ENCODE measurements around the gene TEAD1.

Gene TEAD1

DNA sequence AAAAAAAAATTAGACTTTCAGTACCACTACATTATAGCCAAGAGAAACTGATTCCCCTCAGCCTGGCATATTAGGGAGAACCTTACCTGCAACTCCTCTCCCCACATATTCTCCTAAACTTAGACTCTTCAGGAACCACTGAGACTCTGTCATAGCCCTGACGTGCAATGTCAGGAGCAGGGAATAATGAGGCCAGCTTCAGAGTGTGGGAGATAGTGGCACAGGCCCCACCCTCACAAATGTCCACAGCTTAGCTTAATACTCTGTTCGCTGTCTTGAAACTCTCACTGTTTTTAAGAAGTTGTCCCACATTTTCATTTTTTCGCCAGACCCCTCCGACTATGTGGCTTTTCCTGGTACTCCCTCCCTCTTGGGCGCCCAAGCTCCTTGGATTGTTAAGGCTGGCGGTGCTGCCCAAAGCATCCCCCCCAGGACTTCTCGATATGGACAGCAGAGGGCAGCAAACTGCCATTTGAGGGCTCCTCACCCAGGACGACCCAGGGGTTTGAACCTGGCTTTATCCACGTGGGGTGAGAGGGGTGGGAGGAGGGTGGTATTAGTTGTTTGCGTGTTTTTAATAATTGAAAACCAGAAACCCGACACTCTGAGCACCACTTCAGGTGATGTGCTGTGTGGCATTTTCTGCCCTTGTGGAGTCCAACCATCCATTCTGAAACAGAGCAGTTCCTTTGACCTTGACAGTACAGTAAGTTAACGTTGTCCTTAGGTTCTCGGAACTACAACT, 289.7 kb downstream of the TEAD1 start:
- in situ Hi-C loops (cut with MboI; ENCODE audit: low sequenced_read_pairs) = loop anchor here (25.0 kb wide), 1 partner anchor 373 kb away; no protein-coding TSS in a partner anchor

GRCh38 chr11:12964650-12965049, 290.4 kb downstream of the TEAD1 start:
- in situ Hi-C loops (cut with MboI; ENCODE audit: low sequenced_read_pairs) = loop anchor here (25.0 kb wide), 1 partner anchor 373 kb away; no protein-coding TSS in a partner anchor

- in situ Hi-C loops (cut with MboI; ENCODE audit: low sequenced_read_pairs) = loop anchor here (25.0 kb wide), 1 partner anchor 371 kb away; no protein-coding TSS in a partner anchor
Observed at GRCh38 chr11:12966002-12966401, 291.8 kb downstream of the TEAD1 start.

GRCh38 chr11:12968101-12968500, 293.9 kb downstream of the TEAD1 start:
- in situ Hi-C loops (cut with MboI; ENCODE audit: low sequenced_read_pairs) = loop anchor here (25.0 kb wide), 1 partner anchor 369 kb away; no protein-coding TSS in a partner anchor

DNA sequence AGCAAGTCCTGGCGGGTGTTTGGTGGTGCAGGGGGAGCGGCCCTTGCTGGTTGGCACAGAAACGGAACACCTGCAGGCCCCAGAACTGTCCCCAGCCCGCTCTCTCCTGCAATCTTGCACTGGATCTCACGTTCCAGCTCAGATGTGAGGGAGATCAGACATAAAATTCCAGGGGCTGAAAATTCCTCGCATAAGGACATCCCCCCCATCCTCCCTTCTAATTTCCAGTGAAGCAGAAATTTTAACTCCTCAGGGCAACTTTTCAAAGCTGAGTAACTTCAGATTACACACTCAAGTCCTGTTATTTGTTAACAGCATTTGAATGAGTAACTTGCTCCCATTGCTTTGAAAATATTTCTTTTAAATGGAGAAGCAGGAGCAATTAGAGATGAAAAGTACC, 294.6 kb downstream of the TEAD1 start:
- in situ Hi-C loops (cut with MboI; ENCODE audit: low sequenced_read_pairs) = loop anchor here (25.0 kb wide), 1 partner anchor 368 kb away; no protein-coding TSS in a partner anchor

DNA sequence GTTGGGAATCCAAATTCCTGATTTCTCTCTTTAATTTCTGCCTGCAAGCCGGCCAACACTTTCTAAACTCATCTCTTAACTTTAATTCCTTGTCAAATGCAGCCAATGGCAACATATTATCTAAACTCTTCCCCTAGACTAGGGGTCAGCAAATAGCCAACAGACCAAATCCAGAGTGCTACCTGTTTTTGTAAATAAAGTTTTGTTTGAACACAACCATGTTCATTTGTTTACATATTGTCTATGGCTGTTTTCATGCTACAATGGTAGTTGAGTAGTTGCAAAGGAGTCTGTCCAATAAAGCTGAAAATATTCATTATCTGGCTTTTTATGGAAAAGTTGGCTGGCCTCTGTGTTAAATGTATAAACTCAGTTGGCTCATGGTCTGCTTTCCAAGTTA, 297.7 kb downstream of the TEAD1 start:
- in situ Hi-C loops (cut with MboI; ENCODE audit: low sequenced_read_pairs) = loop anchor here (25.0 kb wide), 1 partner anchor 365 kb away; no protein-coding TSS in a partner anchor

DNA sequence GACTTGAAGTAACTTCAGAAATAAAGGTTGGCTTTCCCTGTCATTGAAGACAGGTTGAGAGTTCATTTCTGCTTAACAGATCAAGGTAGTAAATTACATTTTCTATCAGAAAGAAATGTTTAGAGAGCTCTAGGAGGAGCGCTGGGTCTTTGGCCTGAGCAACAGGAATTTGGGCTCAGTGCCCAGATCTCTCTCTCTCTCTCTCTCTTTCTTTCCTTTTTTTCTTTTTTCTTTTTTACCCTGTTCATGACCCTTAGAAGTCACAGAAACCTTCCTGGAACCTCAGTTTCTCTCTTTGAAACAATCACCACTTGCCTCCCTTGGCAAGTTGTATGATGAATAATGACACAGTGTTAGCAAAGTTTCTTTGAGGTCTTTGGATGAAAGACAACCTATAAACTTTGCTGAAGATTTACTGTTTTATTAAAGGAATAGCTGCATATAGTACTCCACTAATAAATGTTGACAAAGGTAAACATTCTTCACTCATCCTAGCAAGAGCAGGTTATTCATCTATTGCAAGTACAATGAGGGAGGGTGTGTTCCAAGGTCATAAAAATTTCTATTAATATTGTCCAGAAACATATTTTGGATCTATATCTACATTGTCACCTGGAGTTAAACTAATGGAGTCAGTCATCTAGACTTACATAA, 299.4 kb downstream of the TEAD1 start:
- in situ Hi-C loops (cut with MboI; ENCODE audit: low sequenced_read_pairs) = loop anchor here (25.0 kb wide), 1 partner anchor 364 kb away; no protein-coding TSS in a partner anchor

- in situ Hi-C loops (cut with MboI; ENCODE audit: low sequenced_read_pairs) = no loop called here
Observed at GRCh38 chr11:12975195-12975594, 301.0 kb downstream of the TEAD1 start.

- in situ Hi-C loops (cut with MboI; ENCODE audit: low sequenced_read_pairs) = no loop called here
Observed at GRCh38 chr11:12979928-12980689, 305.9 kb downstream of the TEAD1 start.

DNA sequence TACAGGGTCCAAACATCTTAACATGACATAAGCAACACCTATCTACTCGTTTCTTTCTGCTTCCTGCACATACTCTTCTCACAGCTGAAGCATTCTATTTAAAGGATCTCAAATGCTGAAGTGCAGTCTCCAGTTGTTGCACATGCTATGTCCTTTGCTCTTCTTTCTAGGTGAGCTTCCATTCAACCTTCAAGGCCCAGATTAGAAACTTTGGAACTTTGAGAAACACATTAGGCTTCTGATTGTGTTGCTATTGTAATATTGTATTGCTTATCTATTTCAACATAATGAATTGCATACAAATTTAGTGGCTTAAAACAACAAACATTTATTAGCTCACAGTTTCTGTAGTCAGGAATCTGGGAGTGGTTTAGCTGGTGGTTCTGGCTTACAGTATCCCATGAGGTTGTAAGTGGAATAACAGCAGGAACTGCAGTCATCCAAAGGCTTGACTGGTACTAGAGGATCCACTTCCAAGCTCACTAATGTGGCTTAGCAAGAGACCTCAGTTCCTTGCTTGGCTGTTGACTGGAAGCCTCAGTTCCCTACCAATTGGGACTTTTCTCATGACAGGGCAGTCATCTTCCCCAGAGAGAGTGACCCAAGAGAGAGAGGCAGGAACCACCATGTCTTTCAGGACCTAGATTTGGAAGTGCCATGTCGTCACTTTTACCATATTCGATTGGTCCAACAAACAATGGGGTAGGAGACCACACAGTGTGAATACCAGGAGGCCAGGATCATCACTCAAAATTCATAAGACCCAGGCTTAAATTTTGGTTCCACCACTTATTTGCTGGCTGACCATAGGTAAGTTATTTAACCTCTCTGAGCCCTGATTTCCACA, 307.7 kb downstream of the TEAD1 start:
- in situ Hi-C loops (cut with MboI; ENCODE audit: low sequenced_read_pairs) = no loop called here

DNA sequence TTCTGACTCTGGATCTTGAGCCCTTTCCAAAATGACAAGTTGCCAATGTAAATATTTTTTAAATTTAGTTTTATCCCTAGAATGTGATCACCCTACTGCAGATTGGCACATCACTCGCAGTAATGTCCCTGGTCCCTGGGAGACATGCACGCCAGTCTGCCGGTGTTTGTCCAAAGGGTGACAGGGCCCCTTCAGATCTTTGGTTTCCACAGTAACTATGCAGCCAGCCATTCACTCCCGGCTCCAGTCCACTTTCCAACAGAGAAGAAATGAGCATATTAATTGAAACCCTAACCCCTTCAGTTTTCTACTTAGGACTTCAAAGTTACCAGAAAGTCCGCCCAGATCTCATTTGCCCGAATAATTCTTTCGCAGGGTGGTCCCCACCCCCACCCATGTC, 309.1 kb downstream of the TEAD1 start:
- in situ Hi-C loops (cut with MboI; ENCODE audit: low sequenced_read_pairs) = no loop called here

GRCh38 chr11:12986194-12986898, 312.1 kb downstream of the TEAD1 start:
- in situ Hi-C loops (cut with MboI; ENCODE audit: low sequenced_read_pairs) = no loop called here

DNA sequence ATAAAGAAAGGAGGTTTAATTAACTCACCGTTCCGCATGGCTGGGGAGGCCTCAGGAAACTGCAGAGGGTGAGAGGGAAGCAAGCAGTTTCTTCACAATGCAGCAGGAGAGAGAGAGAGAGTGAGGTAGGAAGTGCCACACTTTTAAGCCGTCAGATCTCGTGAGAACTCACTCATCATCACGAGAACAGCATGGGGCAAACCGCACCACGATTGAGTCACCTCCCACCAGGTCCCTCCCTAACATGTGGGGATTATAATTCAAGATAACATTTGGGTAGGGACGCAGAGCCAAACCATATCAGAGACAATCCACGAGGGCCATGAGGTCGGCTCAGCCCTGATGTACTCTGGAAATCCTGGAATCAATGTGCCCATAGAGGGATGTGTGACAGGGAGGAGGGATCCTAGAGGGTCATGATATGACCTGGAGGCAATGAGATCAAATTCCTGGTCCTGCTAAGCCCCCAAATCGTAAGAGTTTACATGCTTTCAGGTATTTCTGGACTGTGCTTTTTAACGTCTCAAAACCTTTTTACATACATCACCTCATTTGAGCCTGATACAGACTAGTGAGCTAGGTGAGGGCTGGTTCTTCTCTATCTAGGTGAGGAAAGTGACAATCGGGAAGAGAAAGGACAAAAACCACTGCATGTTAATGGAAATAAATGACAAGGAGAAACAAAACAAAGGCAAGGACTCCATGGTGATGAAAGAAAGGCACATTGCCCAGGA, 315.4 kb downstream of the TEAD1 start:
- in situ Hi-C loops (cut with MboI; ENCODE audit: low sequenced_read_pairs) = no loop called here

- in situ Hi-C loops (cut with MboI; ENCODE audit: low sequenced_read_pairs) = no loop called here
Observed at GRCh38 chr11:12990162-12990480, 315.9 kb downstream of the TEAD1 start.

DNA sequence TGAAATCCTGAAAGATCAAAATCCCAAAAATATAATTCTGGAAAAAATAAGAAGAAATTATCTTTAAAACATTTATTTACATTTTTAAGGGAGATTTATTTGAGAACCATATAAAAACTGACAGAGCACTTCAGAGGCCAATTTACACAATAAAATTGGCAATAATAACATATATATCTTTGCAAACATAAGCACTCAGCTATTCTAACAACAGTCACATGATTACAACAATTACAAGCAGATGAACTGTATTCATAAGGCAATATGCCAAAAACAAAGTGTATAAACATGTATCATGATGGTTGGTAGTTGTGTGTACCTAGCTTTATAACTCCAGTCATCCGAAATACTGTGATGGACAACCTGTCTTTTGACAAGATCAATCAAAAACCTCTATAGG, 317.2 kb downstream of the TEAD1 start:
- in situ Hi-C loops (cut with MboI; ENCODE audit: low sequenced_read_pairs) = no loop called here

DNA sequence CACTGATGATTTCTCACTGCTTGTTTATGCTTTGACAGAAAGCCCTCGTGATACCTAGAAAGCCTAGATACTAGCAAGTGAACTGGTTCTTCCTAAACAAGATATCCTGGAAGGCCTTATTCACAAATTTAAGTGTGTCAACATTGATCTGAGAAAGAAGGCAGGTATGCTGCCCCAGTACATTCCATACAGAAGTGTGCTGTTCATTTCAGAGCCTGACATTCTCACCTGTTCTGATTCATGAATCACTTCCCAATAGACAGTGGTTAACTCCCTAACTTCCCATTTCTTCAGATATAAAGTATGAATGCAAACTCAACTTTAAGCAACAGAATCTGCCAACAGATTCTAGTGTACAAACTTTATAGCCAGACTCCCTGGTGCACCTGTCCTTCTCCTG, 319.4 kb downstream of the TEAD1 start:
- in situ Hi-C loops (cut with MboI; ENCODE audit: low sequenced_read_pairs) = no loop called here

Data from HL-60/S4 (cell line).